ENCODE results near the gene CHRNA1.

Gene CHRNA1

DNA sequence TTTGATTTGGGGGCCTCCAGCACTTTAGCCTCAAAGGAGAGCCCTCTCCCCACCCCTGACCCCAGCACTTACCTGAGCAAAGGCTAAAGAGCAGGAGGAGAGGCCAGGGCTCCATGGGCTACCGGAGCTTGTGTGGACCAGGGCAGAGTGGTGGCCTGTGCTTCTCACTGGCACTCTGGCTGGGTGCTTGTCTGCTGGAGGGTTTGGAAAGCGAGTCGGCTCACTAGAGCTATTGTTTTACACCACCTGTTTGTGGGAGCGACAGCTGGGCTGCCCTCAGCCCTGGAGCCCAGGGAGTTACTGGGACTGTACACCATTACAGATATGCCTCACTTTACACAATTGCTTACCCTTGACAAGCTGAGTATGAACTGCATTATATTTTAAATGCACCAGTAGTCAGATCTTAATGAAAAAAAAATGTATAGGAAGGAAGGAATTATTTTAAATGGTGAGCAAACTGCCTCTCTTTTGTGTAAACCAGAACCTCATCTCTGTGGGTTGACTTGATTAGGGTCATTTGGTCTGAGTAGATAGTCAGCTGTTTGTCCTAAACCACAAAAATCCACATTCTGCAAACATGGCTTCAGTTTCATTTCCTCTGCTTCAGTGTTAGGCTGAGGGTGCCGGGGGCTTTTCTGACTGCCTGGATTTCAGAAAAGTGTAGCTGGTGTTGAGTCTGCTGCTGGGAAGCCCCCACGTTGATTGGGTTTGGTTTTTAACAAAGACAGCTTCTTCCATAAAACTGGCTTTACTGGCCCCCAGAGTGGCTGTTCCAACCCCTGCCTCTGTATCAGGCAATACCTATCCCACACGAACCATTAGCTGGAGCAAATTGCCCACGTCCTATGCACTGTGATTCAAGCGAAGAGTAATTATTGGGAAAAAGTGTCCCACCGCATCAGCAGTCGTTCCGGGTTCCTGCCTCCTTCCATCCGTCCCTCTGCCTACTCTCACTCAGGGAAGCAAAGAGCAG lies at the start of gene CHRNA1:
Gene CHRNA1 (minus strand): TSS at position 193 of the 976 bp plus-strand sequence. CDS start 78 bp downstream, at position 115.
- H3K27me3 Mint-ChIP-seq: peaks cover 9% of the 10 kb centered on the region
- DNase-seq (ENCODE audit: low spot score in 2 of 2): no peak
- no peak for ATAC-seq (replicated peaks; ENCODE audit: extremely low read depth, poor library complexity, severe bottlenecking)
- H3K4me3 Mint-ChIP-seq: no peak within 1 kb of the TSS
- no peaks in the 10 kb centered on the region for H3K9me3 Mint-ChIP-seq
- no peak within 1 kb of the TSS for H3K27ac Mint-ChIP-seq (ENCODE audit: low read depth)
- no peaks in the 10 kb centered on the region for H3K4me1 Mint-ChIP-seq
- no peaks in the 10 kb centered on the region for H3K36me3 Mint-ChIP-seq (ENCODE audit: insufficient read depth)

DNA sequence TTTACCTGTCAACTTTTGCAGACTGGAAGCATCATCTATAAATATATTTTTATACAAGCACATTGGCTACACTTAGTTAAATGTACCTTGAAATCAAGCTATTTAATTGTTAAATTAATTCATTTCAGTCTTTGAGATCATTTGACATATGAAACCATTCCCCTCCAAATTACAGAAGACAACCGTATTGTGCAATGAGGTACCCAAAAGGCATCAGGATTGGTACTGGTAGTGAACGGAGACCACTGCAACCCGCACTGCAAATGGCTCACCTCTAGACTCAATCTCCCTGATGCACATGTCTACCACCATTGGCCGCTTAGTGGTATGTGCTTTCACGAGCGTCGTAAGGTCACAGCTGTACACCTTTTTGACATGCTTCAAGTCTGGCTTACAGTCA lies 47.8 kb upstream of the CHRNA1 start:
- Mint-ChIP-seq H3K27me3 (no peaks in the 10 kb centered on the region), H3K27ac (ENCODE audit: low read depth) (no peak overlapping the region), H3K4me1 (no peaks in the 10 kb centered on the region), H3K36me3 (ENCODE audit: insufficient read depth) (peaks cover 3% of the 10 kb centered on the region), H3K4me3 (no peak overlapping the region), H3K9me3 (no peaks in the 10 kb centered on the region)
- DNase-seq (ENCODE audit: low spot score in 2 of 2) (no peak), ATAC-seq (replicated peaks; ENCODE audit: extremely low read depth, poor library complexity, severe bottlenecking) (no peak)

GRCh38 chr2:174807931-174808330 lies 43.7 kb upstream of the CHRNA1 start:
- ATAC-seq (replicated peaks; ENCODE audit: extremely low read depth, poor library complexity, severe bottlenecking) (no peak), DNase-seq (ENCODE audit: low spot score in 2 of 2) (no peak)
- Mint-ChIP-seq H3K27me3 (no peaks in the 10 kb centered on the region), H3K36me3 (ENCODE audit: insufficient read depth) (peaks cover 4% of the 10 kb centered on the region), H3K4me1 (no peaks in the 10 kb centered on the region), H3K9me3 (no peaks in the 10 kb centered on the region), H3K4me3 (no peak overlapping the region), H3K27ac (ENCODE audit: low read depth) (no peak overlapping the region)

DNA sequence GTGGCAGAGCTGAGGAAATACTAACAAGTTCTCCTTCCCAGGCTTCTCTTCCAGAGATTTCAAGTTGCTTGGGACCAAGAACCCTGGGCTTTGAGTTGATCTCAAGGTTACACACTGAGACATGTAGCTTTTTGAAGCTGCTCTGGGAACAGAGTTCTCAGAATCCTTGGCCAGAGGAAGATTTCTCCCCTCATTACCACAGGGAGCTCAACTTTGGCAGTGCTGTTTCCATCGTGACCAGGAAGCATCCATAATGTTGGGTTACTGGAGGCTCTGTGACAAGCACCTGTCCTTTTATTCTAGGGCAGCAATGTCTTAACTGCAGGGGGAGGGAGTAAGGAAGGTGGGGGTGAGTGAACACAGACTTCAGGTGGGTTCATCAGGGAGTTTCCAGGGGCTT lies 41.5 kb upstream of the CHRNA1 start:
- Mint-ChIP-seq H3K4me3 (no peak overlapping the region), H3K9me3 (no peaks in the 10 kb centered on the region), H3K4me1 (no peaks in the 10 kb centered on the region), H3K27me3 (no peaks in the 10 kb centered on the region), H3K36me3 (ENCODE audit: insufficient read depth) (peaks cover 4% of the 10 kb centered on the region), H3K27ac (ENCODE audit: low read depth) (no peak overlapping the region)
- DNase-seq (ENCODE audit: low spot score in 2 of 2): no peak
- no peak for ATAC-seq (replicated peaks; ENCODE audit: extremely low read depth, poor library complexity, severe bottlenecking)

GRCh38 chr2:174802459-174802858 lies 38.2 kb upstream of the CHRNA1 start:
- H3K4me1 Mint-ChIP-seq: no peaks in the 10 kb centered on the region
- ATAC-seq (replicated peaks; ENCODE audit: extremely low read depth, poor library complexity, severe bottlenecking) (no peak), DNase-seq (ENCODE audit: low spot score in 2 of 2) (no peak)
- H3K27ac Mint-ChIP-seq (ENCODE audit: low read depth): no peak overlapping the region
- peaks cover 1% of the 10 kb centered on the region for H3K36me3 Mint-ChIP-seq (ENCODE audit: insufficient read depth)
- no peak overlapping the region for H3K4me3 Mint-ChIP-seq
- H3K9me3 Mint-ChIP-seq: no peaks in the 10 kb centered on the region
- H3K27me3 Mint-ChIP-seq: no peaks in the 10 kb centered on the region

GRCh38 chr2:174800436-174801205 lies 36.3 kb upstream of the CHRNA1 start:
- Mint-ChIP-seq H3K4me1 (no peaks in the 10 kb centered on the region), H3K36me3 (ENCODE audit: insufficient read depth) (peaks cover 1% of the 10 kb centered on the region), H3K27ac (ENCODE audit: low read depth) (no peak overlapping the region), H3K9me3 (no peaks in the 10 kb centered on the region), H3K4me3 (no peak overlapping the region), H3K27me3 (no peaks in the 10 kb centered on the region)
- no peak for DNase-seq (ENCODE audit: low spot score in 2 of 2)
- no peak for ATAC-seq (replicated peaks; ENCODE audit: extremely low read depth, poor library complexity, severe bottlenecking)

DNA sequence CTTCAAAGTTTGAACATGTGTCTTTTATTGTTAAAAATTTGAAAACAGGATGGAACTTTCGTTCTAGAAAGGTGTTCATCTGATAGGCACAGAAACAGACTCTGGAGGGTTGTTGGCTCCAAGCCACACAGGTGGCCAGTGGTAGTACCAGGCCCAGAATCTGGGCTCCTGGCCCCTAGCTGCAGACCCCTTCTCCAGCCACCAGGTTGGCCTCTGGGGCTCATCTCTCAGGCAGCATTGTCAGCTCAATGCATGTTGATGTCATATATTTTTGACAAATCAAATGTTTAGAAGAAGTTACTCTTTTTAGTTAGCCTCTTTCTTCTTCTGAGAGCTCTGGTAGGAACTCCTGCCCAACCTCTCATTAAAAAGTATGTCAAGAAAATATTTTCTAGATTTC lies 34.5 kb upstream of the CHRNA1 start:
- Mint-ChIP-seq H3K4me3 (no peak overlapping the region), H3K27ac (ENCODE audit: low read depth) (no peak overlapping the region), H3K4me1 (no peaks in the 10 kb centered on the region), H3K9me3 (no peaks in the 10 kb centered on the region), H3K27me3 (no peaks in the 10 kb centered on the region), H3K36me3 (ENCODE audit: insufficient read depth) (no peaks in the 10 kb centered on the region)
- ATAC-seq (replicated peaks; ENCODE audit: extremely low read depth, poor library complexity, severe bottlenecking) (no peak), DNase-seq (ENCODE audit: low spot score in 2 of 2) (no peak)

- Mint-ChIP-seq H3K9me3 (no peaks in the 10 kb centered on the region), H3K36me3 (ENCODE audit: insufficient read depth) (no peaks in the 10 kb centered on the region), H3K4me3 (no peak overlapping the region), H3K4me1 (no peaks in the 10 kb centered on the region), H3K27ac (ENCODE audit: low read depth) (no peak overlapping the region), H3K27me3 (no peaks in the 10 kb centered on the region)
- no peak for DNase-seq (ENCODE audit: low spot score in 2 of 2)
- no peak for ATAC-seq (replicated peaks; ENCODE audit: extremely low read depth, poor library complexity, severe bottlenecking)
Observed at GRCh38 chr2:174797781-174798276, 33.6 kb upstream of the CHRNA1 start.

DNA sequence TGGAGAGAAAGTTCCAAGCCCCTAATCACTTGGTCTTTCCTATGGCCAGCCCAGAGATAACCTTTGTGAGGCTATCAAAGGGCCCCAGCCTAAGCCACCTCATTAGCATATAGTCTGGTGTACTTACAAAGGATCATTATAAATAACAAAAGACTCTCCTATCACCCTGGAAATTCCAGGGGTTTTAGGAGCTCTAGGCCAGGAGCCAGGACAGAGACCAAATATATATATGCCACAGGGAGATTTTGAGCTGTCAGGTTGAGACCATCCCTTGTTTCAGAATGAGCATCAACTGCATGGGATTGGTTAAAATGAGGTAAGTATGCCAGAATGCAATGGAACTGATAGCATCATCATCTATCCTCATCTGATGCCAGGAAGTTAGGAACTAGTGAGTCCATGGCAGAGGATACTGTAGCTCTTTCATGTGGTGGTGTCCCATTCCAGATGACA lies 32.1 kb upstream of the CHRNA1 start:
- H3K9me3 Mint-ChIP-seq: no peaks in the 10 kb centered on the region
- ATAC-seq (replicated peaks; ENCODE audit: extremely low read depth, poor library complexity, severe bottlenecking): no peak
- no peaks in the 10 kb centered on the region for H3K36me3 Mint-ChIP-seq (ENCODE audit: insufficient read depth)
- H3K27ac Mint-ChIP-seq (ENCODE audit: low read depth): no peak overlapping the region
- H3K27me3 Mint-ChIP-seq: no peaks in the 10 kb centered on the region
- H3K4me3 Mint-ChIP-seq: no peak overlapping the region
- DNase-seq (ENCODE audit: low spot score in 2 of 2): no peak
- no peaks in the 10 kb centered on the region for H3K4me1 Mint-ChIP-seq

GRCh38 chr2:174794851-174795374 lies 30.6 kb upstream of the CHRNA1 start:
- no peaks in the 10 kb centered on the region for H3K36me3 Mint-ChIP-seq (ENCODE audit: insufficient read depth)
- H3K9me3 Mint-ChIP-seq: no peaks in the 10 kb centered on the region

GRCh38 chr2:174792309-174793025 lies 28.2 kb upstream of the CHRNA1 start:
- Mint-ChIP-seq H3K27ac (ENCODE audit: low read depth) (no peak overlapping the region), H3K27me3 (no peaks in the 10 kb centered on the region), H3K4me3 (no peak overlapping the region), H3K4me1 (peaks cover 5% of the 10 kb centered on the region), H3K9me3 (no peaks in the 10 kb centered on the region), H3K36me3 (ENCODE audit: insufficient read depth) (no peaks in the 10 kb centered on the region)
- ATAC-seq (replicated peaks; ENCODE audit: extremely low read depth, poor library complexity, severe bottlenecking): no peak
- DNase-seq (ENCODE audit: low spot score in 2 of 2): no peak

More at GRCh38 chr2:174794851-174795374, 30.6 kb upstream of the CHRNA1 start:
- no peak for DNase-seq (ENCODE audit: low spot score in 2 of 2)
- Mint-ChIP-seq H3K27me3 (no peaks in the 10 kb centered on the region), H3K4me1 (no peaks in the 10 kb centered on the region), H3K27ac (ENCODE audit: low read depth) (no peak overlapping the region), H3K4me3 (no peak overlapping the region)
- ATAC-seq (replicated peaks; ENCODE audit: extremely low read depth, poor library complexity, severe bottlenecking): no peak

GRCh38 chr2:174791746-174792280 lies 27.5 kb upstream of the CHRNA1 start:
- no peak for ATAC-seq (replicated peaks; ENCODE audit: extremely low read depth, poor library complexity, severe bottlenecking)

More at GRCh38 chr2:174791746-174792280, 27.5 kb upstream of the CHRNA1 start:
- Mint-ChIP-seq H3K36me3 (ENCODE audit: insufficient read depth) (no peaks in the 10 kb centered on the region), H3K27me3 (no peaks in the 10 kb centered on the region), H3K27ac (ENCODE audit: low read depth) (no peak overlapping the region), H3K9me3 (no peaks in the 10 kb centered on the region), H3K4me1 (peaks cover 5% of the 10 kb centered on the region), H3K4me3 (no peak overlapping the region)
- no peak for DNase-seq (ENCODE audit: low spot score in 2 of 2)
